GM23338 (cell line): ENCODE data around the gene FAM222A. TPM values are rescaled to one million over a fixed set of nuclear protein-coding genes. Genes with fewer than 3 reads are reported as not detected.

Experiments
- CREB1 ChIP-seq: fragments of 250-450 bp; sonication (Bioruptor Pico); IDR thresholded peaks from 2 replicates; pipeline ENCODE4 v1.5.0; 2020; ENCODE audit warnings: low read depth, mild to moderate bottlenecking, moderate library complexity
- ETS1 ChIP-seq: IDR thresholded peaks from 2 replicates; pipeline ENCODE4 v1.6.1; 2016; ENCODE audit warnings: antibody characterized with exemption
- EZH2 ChIP-seq: fragments of 200-600 bp; sonication (generic); IDR thresholded peaks from one replicate; pipeline ENCODE4 v1.8.0; 2017; ENCODE audit warnings: antibody characterized with exemption, mild to moderate bottlenecking, low read depth; ENCODE audit not compliant: unreplicated experiment
- POLR2AphosphoS5 ChIP-seq: IDR thresholded peaks from 2 replicates; pipeline ENCODE4 v1.6.1; 2016; ENCODE audit warnings: antibody characterized with exemption, low read depth
- REST ChIP-seq: IDR thresholded peaks from one replicate; pipeline ENCODE4 v1.6.1; 2018; ENCODE audit warnings: antibody characterized with exemption; ENCODE audit not compliant: unreplicated experiment
- STAT1 ChIP-seq: IDR thresholded peaks from one replicate; pipeline ENCODE4 v1.6.1; 2016; ENCODE audit warnings: antibody characterized with exemption; ENCODE audit not compliant: unreplicated experiment
- ZNF114 ChIP-seq: fragments of 250-450 bp; sonication (Bioruptor Pico); IDR thresholded peaks from 2 replicates; pipeline ENCODE4 v1.5.0; 2020; ENCODE audit warnings: mild to moderate bottlenecking, moderate library complexity
- polyA plus RNA-seq: library from polyadenylated mRNA; unstranded; fragments of >200 nt; fragmentation: Nextera tagmentation; extraction: Ambion mirVana; gene quantifications from 2 replicates; pipeline ENCODE4 v1.2.1, GENCODE V29; 2016
- total RNA-seq: library from RNA; depleted of rRNA; stranded (reverse); fragments of >200 nt; shearing (Covaris generic); gene quantifications from 2 replicates; pipeline ENCODE4 v1.2.3, GENCODE V29; 2014
- TF ChIP-seq, protein P1 (sequence below): fragments of 250-450 bp; sonication (Bioruptor Pico); IDR thresholded peaks from 2 replicates; pipeline ENCODE4 v1.5.0; 2020; ENCODE audit warnings: mild to moderate bottlenecking, moderate library complexity

The FAM222A gene
- total and polyA plus RNA-seq, 2 experiments from 2014 or later: 0.78 to 2.1 TPM

DNA sequence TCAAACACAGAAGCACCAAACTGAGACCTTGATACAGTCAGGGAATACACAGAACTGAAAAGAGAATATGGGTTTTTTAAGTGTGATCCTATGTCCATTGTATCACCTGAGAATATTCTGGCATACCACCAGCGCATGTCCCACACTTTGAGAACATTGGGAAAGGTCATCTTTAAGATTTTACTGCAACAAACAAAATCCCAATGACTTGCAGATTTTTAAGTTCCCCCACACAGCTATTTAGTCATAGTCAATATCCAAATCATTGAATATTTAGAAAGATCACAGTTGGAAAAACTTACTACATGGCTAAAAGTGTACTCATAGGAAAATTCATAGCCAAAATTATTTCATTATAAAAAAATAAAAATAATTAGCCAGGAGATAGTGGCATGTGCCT lies 65.1 kb downstream of the FAM222A start (continued):
- TF ChIP-seq, protein P1, sequence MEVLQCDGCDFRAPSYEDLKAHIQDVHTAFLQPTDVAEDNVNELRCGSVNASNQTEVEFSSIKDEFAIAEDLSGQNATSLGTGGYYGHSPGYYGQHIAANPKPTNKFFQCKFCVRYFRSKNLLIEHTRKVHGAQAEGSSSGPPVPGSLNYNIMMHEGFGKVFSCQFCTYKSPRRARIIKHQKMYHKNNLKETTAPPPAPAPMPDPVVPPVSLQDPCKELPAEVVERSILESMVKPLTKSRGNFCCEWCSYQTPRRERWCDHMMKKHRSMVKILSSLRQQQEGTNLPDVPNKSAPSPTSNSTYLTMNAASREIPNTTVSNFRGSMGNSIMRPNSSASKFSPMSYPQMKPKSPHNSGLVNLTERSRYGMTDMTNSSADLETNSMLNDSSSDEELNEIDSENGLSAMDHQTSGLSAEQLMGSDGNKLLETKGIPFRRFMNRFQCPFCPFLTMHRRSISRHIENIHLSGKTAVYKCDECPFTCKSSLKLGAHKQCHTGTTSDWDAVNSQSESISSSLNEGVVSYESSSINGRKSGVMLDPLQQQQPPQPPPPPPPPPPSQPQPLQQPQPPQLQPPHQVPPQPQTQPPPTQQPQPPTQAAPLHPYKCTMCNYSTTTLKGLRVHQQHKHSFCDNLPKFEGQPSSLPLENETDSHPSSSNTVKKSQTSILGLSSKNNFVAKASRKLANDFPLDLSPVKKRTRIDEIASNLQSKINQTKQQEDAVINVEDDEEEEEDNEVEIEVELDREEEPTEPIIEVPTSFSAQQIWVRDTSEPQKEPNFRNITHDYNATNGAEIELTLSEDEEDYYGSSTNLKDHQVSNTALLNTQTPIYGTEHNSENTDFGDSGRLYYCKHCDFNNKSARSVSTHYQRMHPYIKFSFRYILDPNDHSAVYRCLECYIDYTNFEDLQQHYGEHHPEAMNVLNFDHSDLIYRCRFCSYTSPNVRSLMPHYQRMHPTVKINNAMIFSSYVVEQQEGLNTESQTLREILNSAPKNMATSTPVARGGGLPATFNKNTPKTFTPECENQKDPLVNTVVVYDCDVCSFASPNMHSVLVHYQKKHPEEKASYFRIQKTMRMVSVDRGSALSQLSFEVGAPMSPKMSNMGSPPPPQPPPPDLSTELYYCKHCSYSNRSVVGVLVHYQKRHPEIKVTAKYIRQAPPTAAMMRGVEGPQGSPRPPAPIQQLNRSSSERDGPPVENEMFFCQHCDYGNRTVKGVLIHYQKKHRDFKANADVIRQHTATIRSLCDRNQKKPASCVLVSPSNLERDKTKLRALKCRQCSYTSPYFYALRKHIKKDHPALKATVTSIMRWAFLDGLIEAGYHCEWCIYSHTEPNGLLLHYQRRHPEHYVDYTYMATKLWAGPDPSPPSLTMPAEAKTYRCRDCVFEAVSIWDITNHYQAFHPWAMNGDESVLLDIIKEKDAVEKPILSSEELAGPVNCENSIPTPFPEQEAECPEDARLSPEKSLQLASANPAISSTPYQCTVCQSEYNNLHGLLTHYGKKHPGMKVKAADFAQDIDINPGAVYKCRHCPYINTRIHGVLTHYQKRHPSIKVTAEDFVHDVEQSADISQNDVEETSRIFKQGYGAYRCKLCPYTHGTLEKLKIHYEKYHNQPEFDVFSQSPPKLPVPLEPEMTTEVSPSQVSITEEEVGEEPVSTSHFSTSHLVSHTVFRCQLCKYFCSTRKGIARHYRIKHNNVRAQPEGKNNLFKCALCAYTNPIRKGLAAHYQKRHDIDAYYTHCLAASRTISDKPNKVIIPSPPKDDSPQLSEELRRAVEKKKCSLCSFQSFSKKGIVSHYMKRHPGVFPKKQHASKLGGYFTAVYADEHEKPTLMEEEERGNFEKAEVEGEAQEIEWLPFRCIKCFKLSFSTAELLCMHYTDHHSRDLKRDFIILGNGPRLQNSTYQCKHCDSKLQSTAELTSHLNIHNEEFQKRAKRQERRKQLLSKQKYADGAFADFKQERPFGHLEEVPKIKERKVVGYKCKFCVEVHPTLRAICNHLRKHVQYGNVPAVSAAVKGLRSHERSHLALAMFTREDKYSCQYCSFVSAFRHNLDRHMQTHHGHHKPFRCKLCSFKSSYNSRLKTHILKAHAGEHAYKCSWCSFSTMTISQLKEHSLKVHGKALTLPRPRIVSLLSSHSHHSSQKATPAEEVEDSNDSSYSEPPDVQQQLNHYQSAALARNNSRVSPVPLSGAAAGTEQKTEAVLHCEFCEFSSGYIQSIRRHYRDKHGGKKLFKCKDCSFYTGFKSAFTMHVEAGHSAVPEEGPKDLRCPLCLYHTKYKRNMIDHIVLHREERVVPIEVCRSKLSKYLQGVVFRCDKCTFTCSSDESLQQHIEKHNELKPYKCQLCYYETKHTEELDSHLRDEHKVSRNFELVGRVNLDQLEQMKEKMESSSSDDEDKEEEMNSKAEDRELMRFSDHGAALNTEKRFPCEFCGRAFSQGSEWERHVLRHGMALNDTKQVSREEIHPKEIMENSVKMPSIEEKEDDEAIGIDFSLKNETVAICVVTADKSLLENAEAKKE (CRISPR knock-in tag): no peak
- TF ChIP-seq ZNF114: no peak
- no peak for TF ChIP-seq CREB1 (CRISPR knock-in tag)
- TF ChIP-seq EZH2: no peak
- no peak for TF ChIP-seq REST
- TF ChIP-seq ETS1: no peak
- TF ChIP-seq STAT1: no peak
- TF ChIP-seq POLR2AphosphoS5: no peak
